HG03095 (cell line): ENCODE data around the gene SND1.

Experiments
- ATAC-seq: cut with Tn5 transposase; IDR thresholded peaks from one replicate; pipeline ENCODE4 v1.9.1; 2021; ENCODE audit warnings: moderate library complexity; ENCODE audit not compliant: unreplicated experiment

Gene SND1

DNA sequence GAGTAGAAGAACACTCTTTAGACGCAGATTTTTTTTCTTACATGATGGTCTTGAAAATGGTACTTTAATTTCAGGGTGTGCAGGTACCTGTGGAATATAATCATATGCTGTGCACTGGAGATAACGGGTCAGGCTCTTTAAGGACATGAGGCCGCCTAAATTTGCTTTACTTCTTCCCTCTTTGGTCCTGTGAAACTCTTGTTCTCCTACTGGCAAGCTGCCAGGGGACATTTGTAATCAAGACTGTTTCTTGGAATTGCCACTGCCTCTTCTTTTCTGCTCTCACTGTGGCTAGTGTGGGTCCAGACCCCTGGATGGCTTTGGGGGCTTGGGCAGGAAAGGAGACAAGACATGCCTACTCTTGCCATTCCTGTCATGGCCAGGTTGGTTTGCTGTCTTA, 146.0 kb downstream of the SND1 start:
- ATAC-seq = no peak

DNA sequence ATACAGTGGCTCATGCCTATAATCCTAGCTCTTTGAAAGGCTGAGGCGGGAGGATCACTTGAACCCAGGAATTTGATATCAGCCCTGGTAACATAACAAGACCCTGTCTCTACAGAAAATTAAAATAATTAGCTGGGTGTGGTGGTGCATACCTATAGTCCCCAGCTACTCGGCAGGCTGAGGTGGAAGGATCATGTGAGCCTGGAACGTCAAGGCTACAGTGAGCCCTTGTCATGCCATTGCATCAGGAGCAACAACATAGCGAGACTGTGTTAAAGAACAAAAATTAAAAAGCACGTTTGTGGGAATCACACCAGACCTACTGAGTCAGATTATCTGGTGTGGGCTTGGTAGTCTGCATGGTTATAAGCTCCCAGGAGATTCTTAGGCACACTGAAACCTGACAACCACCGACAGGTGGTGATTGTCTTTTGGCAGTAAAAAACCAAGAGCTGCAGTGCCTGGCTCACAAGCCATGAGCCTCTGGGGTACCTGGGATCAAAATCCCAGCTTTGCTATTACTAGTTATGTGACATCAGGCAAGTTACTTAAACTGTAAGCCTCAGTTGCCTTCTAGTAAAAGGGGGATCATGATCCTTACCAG, 146.9 kb downstream of the SND1 start:
- ATAC-seq = no peak

DNA sequence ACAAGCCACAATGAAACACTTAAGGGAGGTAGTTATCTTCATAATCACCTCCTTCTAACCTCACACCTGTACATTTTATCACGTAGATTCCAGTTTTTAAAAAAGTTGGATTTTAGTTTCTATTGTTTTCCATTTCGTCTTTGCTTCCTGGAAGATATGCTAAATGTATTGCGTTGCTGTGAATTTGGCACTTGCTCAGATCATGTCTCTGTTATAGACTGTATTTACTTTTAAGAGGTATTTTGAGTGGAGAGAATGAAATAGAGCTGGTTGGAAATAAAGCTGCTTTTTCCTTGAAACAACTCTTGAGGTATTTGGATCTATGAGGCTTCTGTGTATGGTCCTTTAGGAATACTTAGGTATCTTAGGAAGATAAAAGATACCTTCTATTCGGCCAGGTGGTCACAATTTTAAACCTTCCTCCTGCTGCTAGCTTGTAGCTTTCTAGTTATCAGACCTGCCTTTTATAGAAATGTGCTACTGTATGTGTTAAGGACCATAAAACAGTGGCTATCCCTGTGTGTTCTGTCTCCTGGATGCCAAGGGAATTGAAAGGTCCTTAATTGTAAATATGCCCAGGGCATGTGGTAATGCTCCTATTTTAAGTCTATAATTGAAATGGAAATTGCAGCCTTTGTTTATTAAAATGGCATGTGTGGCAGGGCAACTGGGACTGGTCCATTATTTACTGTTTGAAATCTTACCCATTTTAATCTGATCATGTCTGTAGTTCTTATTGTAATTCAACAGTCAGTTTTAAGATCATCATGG, 147.7 kb downstream of the SND1 start:
- no peak for ATAC-seq

DNA sequence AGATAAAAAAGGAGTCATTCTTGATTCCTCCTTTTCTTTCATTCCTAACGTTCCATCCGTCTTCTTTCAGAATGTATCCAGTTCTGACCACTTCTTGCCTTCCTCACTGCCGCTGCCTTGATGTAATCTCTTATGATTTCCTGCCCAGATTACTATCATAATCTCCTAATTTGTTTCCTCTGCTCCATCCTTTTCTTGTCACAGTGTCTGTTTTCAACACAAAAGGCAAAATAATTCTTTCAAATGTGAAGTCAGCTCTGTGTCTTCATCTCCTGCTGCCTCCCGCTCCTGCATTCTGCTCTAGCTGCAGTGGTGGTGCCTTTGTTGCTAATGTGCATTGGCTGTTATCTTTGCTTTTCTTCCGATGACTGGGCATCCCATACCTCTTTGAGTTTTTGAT, 150.9 kb downstream of the SND1 start:
- ATAC-seq = no peak

DNA sequence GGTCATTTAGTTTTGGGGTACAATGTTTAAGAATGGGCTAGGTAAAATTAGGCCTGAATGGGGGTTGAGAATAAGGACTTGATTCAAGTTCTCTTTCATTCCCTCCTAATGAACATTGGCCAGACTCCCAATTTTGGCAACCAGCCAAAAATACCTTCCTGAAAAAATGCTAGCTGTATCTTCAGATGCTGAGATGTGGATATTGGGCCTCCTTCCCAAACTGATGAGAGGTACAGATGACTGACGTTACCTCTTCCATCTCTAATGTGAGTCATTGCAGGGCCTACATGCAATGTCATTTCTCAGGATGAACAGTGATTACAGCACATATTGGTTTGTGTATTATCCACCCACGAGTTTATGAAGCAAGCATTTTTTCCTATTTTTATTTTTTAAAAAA, 151.6 kb downstream of the SND1 start:
- ATAC-seq = no peak

DNA sequence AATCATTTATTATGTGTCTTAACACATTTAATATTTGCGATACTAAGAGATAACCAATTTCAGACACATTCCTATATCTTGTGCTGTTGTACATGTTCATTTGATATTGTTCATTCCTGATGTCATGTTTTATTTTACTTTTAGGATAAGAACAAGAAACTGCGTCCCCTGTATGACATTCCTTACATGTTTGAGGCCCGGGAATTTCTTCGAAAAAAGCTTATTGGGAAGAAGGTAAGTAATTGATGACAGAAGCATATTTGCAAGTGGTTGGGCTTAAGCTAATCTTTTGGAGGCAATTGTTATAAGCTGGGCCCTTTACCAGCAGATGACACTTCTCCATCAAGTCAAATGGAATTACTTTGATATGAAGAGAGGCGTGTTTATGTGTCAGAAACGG, 155.3 kb downstream of the SND1 start:
- no peak for ATAC-seq

DNA sequence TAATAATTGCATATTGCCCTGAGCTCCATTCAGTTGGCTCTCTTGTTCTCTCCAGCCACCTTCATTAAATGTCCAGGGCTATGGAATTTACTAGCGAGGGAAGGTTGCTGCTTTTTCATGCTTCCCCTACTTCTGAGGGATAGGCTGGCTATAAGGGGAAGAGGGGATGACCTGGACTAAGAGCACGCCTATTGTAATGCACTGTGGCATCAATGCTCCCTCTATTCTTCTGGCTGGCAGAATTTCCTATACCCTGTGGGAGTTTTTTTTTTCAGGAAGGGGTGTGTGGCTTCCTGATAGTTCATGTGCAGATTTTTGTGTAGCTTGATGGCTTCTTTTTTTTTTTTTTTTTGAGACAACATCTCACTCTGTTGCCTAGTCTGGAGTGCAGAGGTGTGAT, 155.8 kb downstream of the SND1 start:
- no peak for ATAC-seq

DNA sequence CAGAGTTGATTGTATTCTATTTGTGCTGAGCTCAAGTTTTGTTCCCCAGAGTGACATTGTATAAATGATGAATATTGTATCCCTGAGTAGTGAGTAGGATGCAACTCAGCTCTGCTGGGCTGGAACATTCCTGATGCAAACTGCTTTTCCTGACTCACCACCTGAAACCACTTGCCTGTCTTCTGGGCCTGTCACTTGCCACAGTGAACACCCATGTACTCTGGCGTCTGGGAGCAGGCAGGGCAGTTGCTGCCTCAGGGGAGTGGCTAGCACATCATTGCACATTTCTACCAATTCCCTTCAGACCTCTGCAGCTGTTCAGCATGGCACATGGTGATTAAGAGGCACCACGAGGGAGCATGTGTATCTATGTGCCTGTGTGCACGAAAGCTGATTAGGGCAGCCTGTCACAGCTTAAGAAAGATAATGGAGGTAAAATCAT, 157.3 kb downstream of the SND1 start:
- no peak for ATAC-seq

DNA sequence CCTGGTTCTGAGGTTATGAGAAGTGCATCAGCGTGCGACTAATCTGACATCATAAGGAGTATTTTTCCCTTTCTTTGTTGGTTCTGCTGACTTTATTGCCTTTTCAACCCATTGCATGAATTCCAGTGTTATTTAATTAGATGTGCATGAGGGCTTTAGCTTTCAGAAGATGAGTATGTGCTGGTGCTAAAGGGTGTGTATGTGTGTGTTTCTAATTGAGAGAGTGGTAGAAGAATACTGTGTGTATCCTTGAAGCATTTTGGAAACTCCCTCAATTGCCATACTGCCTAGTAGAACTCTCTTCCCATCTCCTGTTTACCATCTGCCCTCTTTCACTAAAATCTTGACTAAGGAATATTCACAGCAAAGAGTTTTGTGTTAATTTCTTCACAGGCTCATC, 158.1 kb downstream of the SND1 start:
- no peak for ATAC-seq

DNA sequence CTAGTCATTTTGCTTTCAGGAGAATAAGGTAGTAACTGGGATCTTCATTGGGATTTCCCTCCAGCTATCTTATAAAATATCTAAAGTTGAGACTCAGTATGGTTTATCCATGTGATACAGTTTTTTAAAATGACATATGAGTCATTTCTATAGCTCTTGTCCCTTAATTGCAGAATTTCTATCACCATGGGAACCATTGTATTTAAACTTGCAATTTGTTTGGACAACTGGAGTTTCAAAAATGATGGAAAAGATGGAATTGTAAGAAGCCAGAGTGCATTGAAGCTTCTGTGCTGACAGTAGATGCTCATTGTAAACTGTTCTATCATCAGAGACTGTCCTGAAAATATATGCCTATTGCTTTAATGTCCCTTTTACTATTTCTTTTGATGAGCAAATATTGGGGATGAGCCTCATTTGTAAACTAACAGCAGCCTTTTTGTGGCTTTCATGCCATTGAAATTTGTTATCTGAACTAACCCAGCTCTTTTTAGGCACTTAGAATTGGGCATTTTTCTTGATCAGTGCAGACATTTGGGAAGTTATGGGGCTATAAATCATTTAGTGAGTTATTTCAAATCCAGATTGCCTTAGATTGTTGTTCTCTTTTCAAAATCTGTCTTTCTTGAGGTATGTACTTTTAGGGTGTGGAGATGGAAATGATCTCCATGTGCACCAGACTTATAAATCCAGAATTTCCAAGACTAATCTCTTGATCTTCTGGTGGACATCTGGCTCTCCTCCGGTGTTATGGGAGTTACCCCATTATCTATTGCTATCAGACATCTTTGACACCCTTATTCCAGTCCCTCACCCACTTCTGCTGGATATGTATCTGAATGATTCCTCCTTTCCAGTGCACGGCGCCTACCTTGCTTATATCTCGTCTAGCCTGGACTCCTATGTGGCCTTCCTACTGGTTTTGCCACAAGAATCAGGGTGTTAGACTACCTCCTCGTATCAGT, 159.0 kb downstream of the SND1 start:
- no peak for ATAC-seq

DNA sequence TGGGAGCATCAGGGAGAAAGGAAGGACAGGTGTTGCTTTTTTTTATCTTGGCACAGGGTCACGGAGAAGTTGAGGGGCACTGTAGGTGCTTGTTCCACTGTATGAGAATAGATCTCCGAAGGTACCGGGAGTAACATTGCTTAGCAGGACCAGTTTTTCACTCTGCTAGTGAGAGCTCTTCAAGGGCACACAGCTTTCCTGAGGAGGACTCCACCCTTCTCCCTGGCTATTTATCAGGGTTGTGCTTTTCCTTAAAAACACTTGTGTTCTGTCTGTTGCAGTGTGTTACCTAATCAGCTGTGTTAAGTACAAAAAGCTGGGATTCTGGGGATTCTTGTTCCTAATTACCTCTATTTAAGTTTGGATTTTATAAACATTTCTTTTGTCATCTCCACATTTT, 160.5 kb downstream of the SND1 start:
- ATAC-seq = no peak

DNA sequence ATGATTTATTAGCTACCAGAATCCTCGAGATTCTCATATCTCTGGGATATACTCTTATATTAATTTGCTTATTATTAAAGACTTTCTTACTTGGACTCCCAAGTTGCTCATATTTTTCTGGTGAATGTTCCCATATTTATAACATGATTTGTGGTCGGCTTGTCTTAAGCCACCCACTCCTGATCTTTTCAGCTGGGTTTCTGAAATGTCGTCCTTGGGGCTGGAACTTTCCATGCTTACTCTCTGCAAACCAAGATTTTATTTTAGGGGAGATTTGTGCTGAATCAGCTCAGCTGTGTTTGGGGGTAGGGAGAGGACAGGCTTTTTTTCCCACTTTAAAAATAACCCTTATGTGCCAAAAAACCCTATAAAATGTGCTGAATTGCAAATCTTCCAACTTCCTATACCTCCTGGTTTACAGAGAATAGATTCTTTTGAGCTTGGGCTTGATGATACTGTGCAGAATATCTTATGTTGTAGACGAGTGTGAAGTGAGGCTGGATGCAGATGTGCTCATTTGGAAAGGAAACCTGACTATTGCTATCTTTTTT, 162.1 kb downstream of the SND1 start:
- ATAC-seq = no peak

DNA sequence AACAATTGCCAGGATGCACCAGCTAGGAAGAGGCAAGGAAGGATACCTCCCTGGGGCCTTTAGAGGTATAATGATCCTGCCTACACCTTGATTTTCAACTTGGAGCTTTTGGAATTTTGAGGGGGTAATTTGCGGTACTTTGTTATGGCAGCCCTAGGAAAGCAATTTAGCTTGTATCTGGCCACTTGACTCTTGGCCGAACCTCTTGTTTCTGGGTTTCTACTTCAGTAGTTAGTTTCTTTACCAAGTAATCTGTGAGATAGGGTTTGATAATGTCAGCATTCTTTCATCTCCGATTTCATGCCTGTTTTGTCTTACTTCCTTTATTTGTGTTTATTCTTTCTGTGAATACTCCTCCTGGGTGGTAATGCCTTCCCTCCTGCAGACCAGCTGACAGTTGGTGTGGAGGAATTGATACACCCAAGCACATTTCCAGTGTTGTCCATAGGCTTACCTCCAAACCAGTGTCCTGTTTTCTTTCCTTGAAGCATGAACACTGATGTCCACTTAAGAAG, 163.7 kb downstream of the SND1 start:
- no peak for ATAC-seq

DNA sequence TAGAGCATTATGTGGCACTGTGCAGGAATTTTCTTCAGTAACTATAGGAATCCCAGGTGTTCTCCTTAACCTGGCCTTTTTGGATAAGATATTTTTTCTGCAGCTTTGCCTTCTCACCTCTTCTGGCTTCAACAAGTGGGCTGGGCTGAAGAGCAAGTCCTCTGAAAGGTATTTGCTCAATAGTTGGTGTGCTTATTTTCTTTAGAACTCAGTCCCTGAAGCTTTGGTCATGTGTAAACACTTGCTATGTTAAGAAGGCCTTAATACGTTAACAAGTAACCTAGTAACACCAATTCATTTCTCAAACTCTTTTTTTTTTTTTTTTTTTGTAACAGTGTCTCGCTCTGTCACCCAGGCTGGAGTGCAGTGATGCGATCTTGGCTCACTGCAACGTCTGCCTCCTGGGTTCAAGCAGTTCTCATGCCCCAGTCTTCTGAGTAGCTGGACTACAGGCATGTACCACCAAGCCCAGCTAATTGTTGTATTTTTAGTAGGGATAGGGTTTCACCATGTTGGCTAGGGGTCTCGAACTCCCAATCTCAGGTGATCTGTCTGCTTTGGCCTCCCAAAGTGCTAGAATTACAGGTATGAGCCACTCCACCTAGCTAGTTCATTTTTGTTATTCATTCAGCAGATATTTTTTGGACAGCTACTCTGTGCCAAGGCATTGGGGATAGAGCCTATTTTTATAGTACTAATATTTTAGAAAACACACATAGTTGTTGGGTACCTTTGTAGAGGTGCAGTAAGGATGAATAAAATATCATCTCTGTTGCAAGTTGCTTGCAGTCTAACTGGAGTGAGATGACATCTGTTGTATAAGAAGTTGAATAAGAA, 164.6 kb downstream of the SND1 start:
- ATAC-seq = no peak

DNA sequence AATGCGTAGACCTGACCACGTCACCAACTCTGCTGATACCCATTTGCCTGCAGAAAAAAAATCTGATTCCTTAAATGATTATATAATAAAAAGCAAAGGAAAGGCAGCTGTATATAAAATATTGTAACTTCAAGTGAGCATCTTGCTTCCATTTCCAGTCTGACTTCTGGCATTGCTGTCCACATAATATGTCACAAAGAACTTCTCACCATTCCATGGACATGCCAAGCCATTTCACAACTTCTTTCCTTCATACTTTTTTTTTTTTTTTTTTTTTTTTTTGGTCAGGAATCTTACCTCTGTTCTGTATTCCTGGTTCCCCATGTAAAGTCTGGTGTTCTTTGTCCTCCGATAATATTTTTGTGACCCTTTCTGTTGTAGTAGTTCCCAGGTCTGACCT, 165.5 kb downstream of the SND1 start:
- no peak for ATAC-seq

DNA sequence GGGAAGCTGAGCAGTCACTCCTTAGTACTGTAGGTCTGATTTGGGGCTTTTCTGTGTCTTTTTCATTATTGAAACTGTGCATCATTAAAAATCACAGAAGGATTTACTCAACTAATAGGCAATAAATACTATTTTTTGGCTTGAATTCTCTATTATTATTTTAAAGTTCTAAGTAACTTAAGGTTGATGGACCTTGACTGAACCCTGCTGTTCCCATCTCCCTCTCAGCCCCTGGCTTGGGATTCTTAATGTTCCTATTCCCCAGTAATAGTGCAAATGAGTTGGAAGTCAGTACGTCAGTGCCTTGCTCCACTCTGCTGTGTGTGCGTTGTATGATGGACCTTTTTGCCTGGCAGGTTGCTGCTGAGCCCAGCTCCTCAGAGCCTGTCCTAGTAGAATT, 166.3 kb downstream of the SND1 start:
- no peak for ATAC-seq

DNA sequence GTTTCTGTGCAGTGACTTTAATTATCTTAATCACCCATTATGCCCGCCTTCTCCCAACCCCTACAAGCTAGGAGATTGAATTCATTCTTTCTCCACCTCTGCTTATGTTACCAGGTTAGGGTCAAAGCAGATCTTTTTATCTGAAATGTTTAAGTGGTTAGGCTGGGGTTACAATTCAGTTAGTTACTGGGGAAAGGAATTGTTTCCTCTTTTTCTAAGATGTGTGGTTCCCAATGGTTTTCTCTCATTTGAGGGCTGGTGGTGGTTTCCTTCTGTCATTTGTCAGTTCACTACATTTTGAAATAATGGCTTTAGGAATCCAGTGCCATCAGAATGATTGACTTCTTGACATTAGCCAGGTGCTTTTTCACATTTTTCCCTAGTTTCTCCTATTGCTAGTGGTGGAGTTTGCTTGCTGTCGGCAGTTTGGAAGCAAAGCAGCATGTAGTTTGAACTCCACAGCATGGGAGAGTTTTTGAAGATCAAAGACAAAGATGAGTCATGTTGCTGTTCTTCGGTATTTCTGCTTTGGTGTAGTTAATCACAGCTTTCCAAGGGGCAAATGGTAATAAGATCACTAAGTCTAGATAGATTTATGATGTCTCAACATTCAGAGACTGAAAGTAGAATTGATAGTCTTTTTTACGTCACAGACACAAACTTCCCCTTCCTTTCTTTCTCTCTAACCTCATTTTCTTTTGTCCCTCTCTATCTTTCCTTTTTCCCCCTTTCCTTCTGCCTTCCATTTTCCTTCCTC, 168.2 kb downstream of the SND1 start:
- ATAC-seq = no peak

DNA sequence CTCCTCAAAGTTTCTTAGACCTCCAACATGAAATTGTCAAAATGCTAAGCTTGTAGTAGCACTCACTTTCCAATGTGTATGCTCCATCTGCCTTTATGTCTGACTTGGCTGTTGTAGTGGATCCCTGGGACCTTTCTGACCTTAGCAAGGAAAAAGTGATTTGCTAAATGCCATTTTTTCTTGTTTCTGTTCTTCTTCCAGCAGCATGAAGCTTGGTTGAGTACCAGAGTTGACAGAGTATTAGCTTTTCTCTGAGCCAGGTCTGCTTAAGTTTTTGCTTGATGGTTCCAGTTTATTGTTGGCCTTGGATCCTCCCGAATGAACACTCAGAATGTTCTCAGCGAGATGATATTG, 168.7 kb downstream of the SND1 start:
- ATAC-seq = no peak

DNA sequence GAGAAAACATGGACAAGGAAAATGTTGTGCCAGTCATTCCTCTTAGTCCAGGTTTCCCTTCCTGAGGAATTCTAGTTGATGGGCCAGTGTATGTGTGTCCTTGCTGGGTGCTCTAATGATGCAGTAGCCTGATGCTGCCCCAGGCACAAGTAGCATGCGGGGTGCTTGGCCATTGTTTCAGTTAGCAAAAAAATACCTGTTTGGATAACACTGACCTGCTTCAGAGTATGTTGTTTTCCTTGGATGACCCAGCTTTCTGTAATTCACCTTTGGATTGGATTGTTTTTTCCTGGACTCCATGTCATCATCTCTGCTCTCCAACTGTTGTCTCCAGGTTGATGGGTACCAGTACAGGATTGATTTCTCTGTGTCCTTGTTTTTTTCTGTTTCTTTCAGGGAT, 169.2 kb downstream of the SND1 start:
- ATAC-seq = no peak
